Measurements from ENCODE around the gene ATAT1.
"Not testable (repeated sequence)": the region's sequence is repeated elsewhere in the genome, so short reads cannot be mapped to it uniquely, and the experiment has no call there.

The ATAT1 gene

DNA sequence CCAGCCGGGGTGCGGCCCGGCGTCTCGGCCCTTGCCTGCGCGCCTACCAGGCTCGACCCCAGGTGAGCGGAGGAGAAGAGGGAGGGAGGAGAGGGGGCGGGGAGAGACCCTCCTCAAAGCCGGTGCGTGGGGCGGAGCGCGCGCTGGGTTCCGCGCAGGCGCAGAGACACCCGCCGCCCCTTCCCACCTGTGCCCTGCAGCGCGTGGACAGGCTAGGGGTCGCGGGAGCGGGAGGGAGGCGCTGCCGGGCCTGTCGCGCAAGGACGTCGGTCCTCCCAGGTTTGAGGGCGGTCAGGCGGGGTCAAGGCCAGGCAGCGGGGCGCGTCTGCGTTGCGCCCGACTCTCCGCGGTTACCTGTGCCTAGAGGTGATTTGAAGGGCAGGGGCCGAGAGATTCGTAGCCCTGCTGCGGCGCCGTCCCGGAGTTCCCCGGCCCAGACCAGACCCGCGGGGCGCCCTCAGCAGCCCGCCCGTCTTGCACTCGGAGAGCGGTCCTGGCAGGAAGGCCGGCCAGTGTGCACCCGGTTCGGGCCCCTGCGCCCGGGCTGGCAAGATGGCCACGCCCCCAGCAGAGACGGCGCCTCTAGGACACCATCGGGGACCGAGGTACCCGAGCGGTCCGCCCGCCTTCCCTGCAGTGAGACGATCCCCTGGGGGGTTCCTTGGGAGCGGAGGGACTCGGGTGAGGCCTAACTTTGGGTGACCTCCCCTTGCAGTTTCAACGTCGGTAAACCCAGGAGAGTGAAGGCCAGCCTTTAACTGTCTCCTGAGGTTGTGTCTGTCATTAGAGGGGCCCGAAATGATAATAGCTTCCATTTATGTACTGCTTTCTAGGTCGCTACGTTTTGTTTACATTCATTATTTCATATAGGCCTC lies 20.8 kb downstream of the ATAT1 start:
- no peaks in the 10 kb centered on the region for H3K9me3 ChIP-seq (ENCODE audit: control insufficient read depth, low read length)
- H3K27me3 ChIP-seq (replicated peaks; ENCODE audit: control insufficient read depth, insufficient read depth, low read length, poor library complexity, severe bottlenecking): no peaks in the 10 kb centered on the region
- H3K27ac ChIP-seq (ENCODE audit: insufficient read depth, low read length, poor library complexity, severe bottlenecking): peak overlapping the region; percentile 94
- H3K4me1 ChIP-seq (ENCODE audit: control insufficient read depth, insufficient read depth, low read length, poor library complexity, severe bottlenecking): peaks cover 12% of the 10 kb centered on the region
- H3K36me3 ChIP-seq (ENCODE audit: control insufficient read depth, insufficient read depth, low read length): peaks cover 18% of the 10 kb centered on the region
- peak; percentile 36 to 61 (median 53) for DNase-seq
- peak overlapping the region; percentile 91 for H3K4me3 ChIP-seq (ENCODE audit: insufficient read depth, low read depth, low read length, poor library complexity, severe bottlenecking)

DNA sequence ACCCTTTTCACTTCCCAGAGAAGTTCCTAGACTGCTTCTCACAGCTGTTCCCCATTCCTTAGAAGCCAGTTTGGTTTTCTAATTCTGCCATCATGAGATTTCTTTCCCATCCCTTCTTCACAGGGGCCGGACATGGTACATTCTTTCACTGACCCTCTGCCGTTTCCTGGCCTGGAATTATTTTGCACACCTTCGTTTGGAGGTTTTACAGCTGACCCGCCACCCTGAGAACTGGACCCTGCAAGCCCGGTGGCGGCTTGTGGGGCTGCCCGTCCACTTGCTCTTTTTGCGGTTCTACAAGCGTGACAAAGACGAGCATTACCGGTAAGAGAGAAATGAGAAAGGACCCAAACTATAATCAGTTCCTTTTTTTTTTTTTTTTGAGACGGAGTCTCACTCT lies 24.5 kb downstream of the ATAT1 start:
- no peak overlapping the region for H3K4me3 ChIP-seq (ENCODE audit: insufficient read depth, low read depth, low read length, poor library complexity, severe bottlenecking)
- H3K9me3 ChIP-seq (ENCODE audit: control insufficient read depth, low read length): no peaks in the 10 kb centered on the region
- H3K27me3 ChIP-seq (replicated peaks; ENCODE audit: control insufficient read depth, insufficient read depth, low read length, poor library complexity, severe bottlenecking): no peaks in the 10 kb centered on the region
- H3K36me3 ChIP-seq (ENCODE audit: control insufficient read depth, insufficient read depth, low read length): peaks cover 54% of the 10 kb centered on the region
- no peak for DNase-seq
- peaks cover 12% of the 10 kb centered on the region for H3K4me1 ChIP-seq (ENCODE audit: control insufficient read depth, insufficient read depth, low read length, poor library complexity, severe bottlenecking)
- H3K27ac ChIP-seq (ENCODE audit: insufficient read depth, low read length, poor library complexity, severe bottlenecking): no peak overlapping the region

DNA sequence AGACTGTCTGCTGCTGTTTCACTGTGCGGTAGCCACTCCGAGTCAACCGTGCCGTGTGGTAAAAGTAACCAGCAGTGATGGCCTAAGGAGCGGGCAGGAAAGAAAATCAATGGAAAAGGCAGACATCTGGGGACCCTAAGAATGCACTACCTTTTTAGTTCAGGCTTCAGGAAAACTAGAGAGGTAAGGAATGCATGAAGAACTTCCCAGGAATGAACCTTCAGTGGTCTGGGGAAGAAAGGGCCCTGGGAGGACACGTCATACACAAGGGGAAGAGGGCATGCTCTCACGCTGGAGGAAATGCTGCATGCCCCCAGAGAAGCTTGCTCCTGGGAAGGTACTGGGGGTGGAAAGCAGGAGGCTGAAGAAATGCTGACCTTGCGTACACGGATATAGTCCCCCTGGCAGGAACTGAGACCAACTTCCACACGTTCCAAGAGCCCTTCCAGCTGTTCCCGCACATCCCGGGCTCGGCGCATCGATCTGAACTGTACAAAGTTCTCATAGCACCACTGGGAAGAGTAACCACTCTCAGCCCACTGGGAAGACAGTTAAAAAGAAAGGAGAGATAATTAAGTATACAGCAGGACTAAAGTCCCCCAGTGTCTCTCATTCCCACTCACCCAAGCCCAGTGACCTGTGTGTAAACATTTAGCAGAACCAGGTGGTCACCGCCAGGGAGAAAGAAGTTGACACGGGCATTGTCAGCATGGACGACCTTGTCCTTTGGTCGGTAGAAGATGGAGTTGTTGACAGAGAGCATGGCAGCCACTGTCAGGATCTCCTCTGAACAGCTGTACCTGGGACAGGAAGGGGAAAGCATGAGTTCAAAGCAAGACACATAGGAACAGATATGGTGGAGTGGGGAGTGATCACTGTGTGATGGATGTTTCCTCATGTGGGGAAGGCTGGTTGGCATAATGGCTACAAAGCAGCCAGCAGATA lies 28.4 kb downstream of the ATAT1 start:
- H3K36me3 ChIP-seq (ENCODE audit: control insufficient read depth, insufficient read depth, low read length): peaks cover 80% of the 10 kb centered on the region
- no peak overlapping the region for H3K27ac ChIP-seq (ENCODE audit: insufficient read depth, low read length, poor library complexity, severe bottlenecking)
- no peaks in the 10 kb centered on the region for H3K27me3 ChIP-seq (replicated peaks; ENCODE audit: control insufficient read depth, insufficient read depth, low read length, poor library complexity, severe bottlenecking)
- no peaks in the 10 kb centered on the region for H3K4me1 ChIP-seq (ENCODE audit: control insufficient read depth, insufficient read depth, low read length, poor library complexity, severe bottlenecking)
- H3K4me3 ChIP-seq (ENCODE audit: insufficient read depth, low read depth, low read length, poor library complexity, severe bottlenecking): no peak overlapping the region
- DNase-seq: no peak
- H3K9me3 ChIP-seq (ENCODE audit: control insufficient read depth, low read length): no peaks in the 10 kb centered on the region

DNA sequence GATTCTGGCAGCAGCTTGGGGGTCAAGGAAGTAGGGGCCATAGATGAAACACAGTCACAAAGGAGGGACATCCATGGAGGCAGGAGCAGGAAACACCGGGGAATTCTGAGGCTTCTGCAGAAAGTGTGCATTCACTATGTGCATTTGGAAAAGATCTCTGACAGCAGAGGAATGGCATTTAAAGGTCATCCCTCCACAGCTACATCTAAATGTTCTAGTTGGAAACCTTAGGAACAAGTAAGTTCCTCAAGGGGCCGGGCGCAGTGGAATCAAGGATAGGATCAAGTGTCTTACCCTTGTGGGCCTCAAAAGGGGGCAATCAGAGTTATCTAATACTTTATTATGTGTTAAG lies 29.0 kb downstream of the ATAT1 start:
- H3K27me3 ChIP-seq (replicated peaks; ENCODE audit: control insufficient read depth, insufficient read depth, low read length, poor library complexity, severe bottlenecking): no peaks in the 10 kb centered on the region
- H3K4me1 ChIP-seq (ENCODE audit: control insufficient read depth, insufficient read depth, low read length, poor library complexity, severe bottlenecking): no peaks in the 10 kb centered on the region
- H3K9me3 ChIP-seq (ENCODE audit: control insufficient read depth, low read length): no peaks in the 10 kb centered on the region
- H3K27ac ChIP-seq (ENCODE audit: insufficient read depth, low read length, poor library complexity, severe bottlenecking): no peak overlapping the region
- peaks cover 84% of the 10 kb centered on the region for H3K36me3 ChIP-seq (ENCODE audit: control insufficient read depth, insufficient read depth, low read length)
- no peak for DNase-seq
- no peak overlapping the region for H3K4me3 ChIP-seq (ENCODE audit: insufficient read depth, low read depth, low read length, poor library complexity, severe bottlenecking)

DNA sequence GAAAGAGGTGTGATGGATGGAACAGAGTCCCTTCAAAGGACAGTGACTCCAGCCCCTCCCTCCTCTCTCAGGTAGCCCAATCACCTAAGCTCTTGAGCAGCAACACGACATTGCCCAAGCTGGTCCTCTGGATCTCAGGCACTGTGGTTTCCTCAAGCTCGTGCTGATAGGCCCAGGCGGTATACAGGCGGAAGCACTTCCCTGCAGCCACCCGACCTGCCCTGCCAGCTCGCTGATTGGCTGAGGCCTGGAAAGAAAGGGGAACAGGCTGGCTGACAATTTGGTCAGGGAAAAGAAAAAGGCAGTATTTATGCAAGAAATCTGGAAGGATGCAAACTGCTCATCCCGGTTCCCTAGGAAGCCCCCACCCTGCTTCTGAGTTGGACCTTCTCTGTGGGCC lies 29.8 kb downstream of the ATAT1 start:
- Histone ChIP-seq H3K36me3 (ENCODE audit: control insufficient read depth, insufficient read depth, low read length) (peaks cover 78% of the 10 kb centered on the region), H3K9me3 (ENCODE audit: control insufficient read depth, low read length) (no peaks in the 10 kb centered on the region), H3K27ac (ENCODE audit: insufficient read depth, low read length, poor library complexity, severe bottlenecking) (no peak overlapping the region), H3K27me3 (replicated peaks; ENCODE audit: control insufficient read depth, insufficient read depth, low read length, poor library complexity, severe bottlenecking) (no peaks in the 10 kb centered on the region), H3K4me3 (ENCODE audit: insufficient read depth, low read depth, low read length, poor library complexity, severe bottlenecking) (no peak overlapping the region), H3K4me1 (ENCODE audit: control insufficient read depth, insufficient read depth, low read length, poor library complexity, severe bottlenecking) (no peaks in the 10 kb centered on the region)
- DNase-seq: no peak

DNA sequence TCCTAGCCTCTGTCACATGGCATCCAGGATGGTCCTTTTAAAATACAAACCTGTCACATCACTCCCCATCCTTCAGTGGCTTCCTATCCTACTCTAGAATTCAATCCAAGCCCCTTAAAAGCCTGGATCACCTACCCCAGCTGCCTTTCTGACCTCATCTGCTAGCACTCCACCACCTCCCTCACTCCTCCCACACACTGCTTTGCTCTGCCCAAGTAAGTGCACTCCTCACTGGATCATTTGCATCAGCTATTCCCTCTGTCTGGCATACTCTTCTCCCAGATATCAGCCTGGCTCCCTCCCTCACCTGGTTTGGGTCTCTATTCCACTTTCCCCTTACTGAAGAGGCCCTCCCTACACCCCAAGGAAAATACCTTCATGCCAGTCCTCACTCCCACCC lies 30.8 kb downstream of the ATAT1 start:
- H3K9me3 ChIP-seq (ENCODE audit: control insufficient read depth, low read length): no peaks in the 10 kb centered on the region
- peaks cover 78% of the 10 kb centered on the region for H3K36me3 ChIP-seq (ENCODE audit: control insufficient read depth, insufficient read depth, low read length)
- H3K27ac ChIP-seq (ENCODE audit: insufficient read depth, low read length, poor library complexity, severe bottlenecking): no peak overlapping the region
- no peaks in the 10 kb centered on the region for H3K27me3 ChIP-seq (replicated peaks; ENCODE audit: control insufficient read depth, insufficient read depth, low read length, poor library complexity, severe bottlenecking)
- no peak overlapping the region for H3K4me3 ChIP-seq (ENCODE audit: insufficient read depth, low read depth, low read length, poor library complexity, severe bottlenecking)
- no peaks in the 10 kb centered on the region for H3K4me1 ChIP-seq (ENCODE audit: control insufficient read depth, insufficient read depth, low read length, poor library complexity, severe bottlenecking)
- no peak for DNase-seq

DNA sequence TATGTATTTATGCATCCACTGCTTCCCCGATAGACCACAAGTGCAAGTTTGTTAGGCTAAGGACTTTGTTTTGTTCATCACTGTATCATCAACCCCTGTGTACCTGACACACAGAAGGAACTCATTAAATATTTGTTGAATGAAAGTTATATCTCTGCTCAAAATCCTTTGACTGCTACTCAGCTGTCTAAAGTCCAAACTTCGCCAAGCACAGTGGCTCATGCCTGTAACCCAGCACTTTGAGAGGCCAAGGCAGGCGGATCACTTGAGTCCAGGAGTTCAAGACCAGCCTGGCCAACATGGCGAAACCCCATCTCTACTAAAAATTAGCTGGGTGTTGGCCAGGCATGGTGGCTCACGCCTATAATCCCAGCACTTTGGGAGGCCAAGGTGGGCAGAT lies 31.2 kb downstream of the ATAT1 start:
- not testable (repeated sequence) for H3K4me3 ChIP-seq (ENCODE audit: insufficient read depth, low read depth, low read length, poor library complexity, severe bottlenecking)
- peaks cover 78% of the 10 kb centered on the region for H3K36me3 ChIP-seq (ENCODE audit: control insufficient read depth, insufficient read depth, low read length)

DNA sequence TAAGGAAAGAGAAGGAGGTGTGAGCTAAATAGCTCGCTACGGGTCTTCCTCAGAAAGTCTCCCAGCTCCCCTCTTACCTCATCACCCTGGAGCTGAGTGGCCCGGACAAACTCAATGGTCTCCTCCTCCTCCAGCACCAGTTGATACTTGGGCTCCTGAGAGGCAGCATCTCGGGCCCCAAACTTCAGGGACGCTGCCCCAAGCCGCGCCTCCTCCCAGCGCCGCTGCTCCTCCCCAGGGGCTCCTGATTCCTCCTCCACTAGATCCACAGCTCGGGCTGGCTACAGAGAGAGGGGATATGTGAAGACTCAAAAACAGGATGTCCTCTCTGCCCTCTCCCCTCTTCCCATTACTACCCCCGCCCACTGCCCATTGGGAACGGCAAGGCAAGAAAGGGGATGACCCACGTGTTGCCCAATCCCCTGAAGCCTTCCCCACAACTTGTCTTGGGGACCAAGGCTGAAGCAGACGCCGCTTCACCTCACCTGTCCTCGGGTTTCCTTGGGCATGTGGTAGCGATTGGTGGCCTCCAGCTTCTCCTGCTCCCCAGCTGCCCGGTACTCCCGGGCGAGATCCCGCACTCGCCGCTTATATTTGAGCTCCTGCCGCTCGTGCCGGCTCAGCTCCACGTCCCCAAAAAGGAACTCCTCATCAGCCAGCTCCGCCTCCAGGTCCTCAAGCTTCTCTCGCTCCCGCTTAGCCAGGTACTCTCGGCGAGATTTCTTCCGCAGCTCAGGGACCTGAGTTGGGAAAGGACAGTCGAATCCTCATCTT lies 38.5 kb downstream of the ATAT1 start:
- Histone ChIP-seq H3K27me3 (replicated peaks; ENCODE audit: control insufficient read depth, insufficient read depth, low read length, poor library complexity, severe bottlenecking) (no peaks in the 10 kb centered on the region), H3K36me3 (ENCODE audit: control insufficient read depth, insufficient read depth, low read length) (peaks cover 60% of the 10 kb centered on the region), H3K4me1 (ENCODE audit: control insufficient read depth, insufficient read depth, low read length, poor library complexity, severe bottlenecking) (no peaks in the 10 kb centered on the region), H3K4me3 (ENCODE audit: insufficient read depth, low read depth, low read length, poor library complexity, severe bottlenecking) (no peak overlapping the region), H3K9me3 (ENCODE audit: control insufficient read depth, low read length) (no peaks in the 10 kb centered on the region), H3K27ac (ENCODE audit: insufficient read depth, low read length, poor library complexity, severe bottlenecking) (no peak overlapping the region)
- no peak for DNase-seq

More for the DNA sequence above, 31.2 kb downstream of the ATAT1 start:
- DNase-seq; H3K9me3 ChIP-seq (ENCODE audit: control insufficient read depth, low read length); H3K27me3 ChIP-seq (replicated peaks; ENCODE audit: control insufficient read depth, insufficient read depth, low read length, poor library complexity, severe bottlenecking); H3K4me1 ChIP-seq (ENCODE audit: control insufficient read depth, insufficient read depth, low read length, poor library complexity, severe bottlenecking); H3K27ac ChIP-seq (ENCODE audit: insufficient read depth, low read length, poor library complexity, severe bottlenecking): not testable (repeated sequence)

DNA sequence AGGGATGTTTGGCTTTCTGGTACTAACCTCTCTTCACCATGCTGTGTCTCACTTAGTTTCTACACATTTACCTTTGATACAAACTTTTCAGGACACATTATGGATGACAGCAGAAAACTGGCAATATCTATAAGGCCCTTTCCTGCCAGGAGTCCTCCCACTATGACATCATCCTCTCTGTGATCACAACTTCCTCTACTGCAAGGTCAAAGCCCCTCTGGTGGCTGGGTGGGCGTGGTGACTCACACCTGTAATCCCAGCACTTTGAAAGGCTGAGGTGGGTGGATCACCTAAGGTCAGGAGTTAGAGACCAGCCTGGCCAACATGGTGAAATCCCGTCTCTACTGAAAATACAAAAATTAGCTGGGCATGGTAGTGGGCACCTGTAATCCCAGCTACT lies 39.6 kb downstream of the ATAT1 start:
- H3K4me3 ChIP-seq (ENCODE audit: insufficient read depth, low read depth, low read length, poor library complexity, severe bottlenecking); H3K27me3 ChIP-seq (replicated peaks; ENCODE audit: control insufficient read depth, insufficient read depth, low read length, poor library complexity, severe bottlenecking); DNase-seq; H3K9me3 ChIP-seq (ENCODE audit: control insufficient read depth, low read length); H3K27ac ChIP-seq (ENCODE audit: insufficient read depth, low read length, poor library complexity, severe bottlenecking); H3K4me1 ChIP-seq (ENCODE audit: control insufficient read depth, insufficient read depth, low read length, poor library complexity, severe bottlenecking): not testable (repeated sequence)
- H3K36me3 ChIP-seq (ENCODE audit: control insufficient read depth, insufficient read depth, low read length): peaks cover 62% of the 10 kb centered on the region

Data from effector memory CD4-positive, alpha-beta T cell (primary cell).